K562 (cell line): ENCODE data around the gene DPP9. TPM values are rescaled to one million over a fixed set of nuclear protein-coding genes. Genes with fewer than 3 reads are reported as not detected.

ENCODE experiments used
- BCL6 ChIP-seq: fragments of 250-450 bp; sonication (Bioruptor Pico); IDR thresholded peaks from 2 replicates; pipeline ENCODE4 v1.4.0; 2020
- BMI1 ChIP-seq: fragments of 150-350 bp; IDR thresholded peaks from 2 replicates; pipeline ENCODE4 v1.6.1; 2014; ENCODE audit warnings: low read length
- DLX4 ChIP-seq: fragments of 250-450 bp; sonication (Bioruptor Pico); IDR thresholded peaks from 2 replicates; pipeline ENCODE4 v1.6.1; 2021; ENCODE audit warnings: mild to moderate bottlenecking
- FOXJ3 ChIP-seq: sonication (generic); formaldehyde crosslinking; IDR thresholded peaks from 2 replicates; pipeline ENCODE4 v1.4.0; 2020; ENCODE audit warnings: mild to moderate bottlenecking, missing genetic modification reagents
- MAFG ChIP-seq: fragments of 450-650 bp; conservative IDR thresholded peaks from 2 replicates; pipeline ENCODE4 v1.6.1; 2016; ENCODE audit warnings: missing genetic modification characterization, missing compliant biosample characterization
- NCOA1 ChIP-seq: fragments of 450-650 bp; IDR thresholded peaks from 2 replicates; pipeline ENCODE4 v1.6.1; 2016; ENCODE audit warnings: low read depth
- NFIX ChIP-seq: fragments of 250-450 bp; sonication (Bioruptor Pico); IDR thresholded peaks from 2 replicates; pipeline ENCODE4 v1.4.0; 2020; ENCODE audit warnings: low read depth, mild to moderate bottlenecking, moderate library complexity
- PYGO2 ChIP-seq: fragments of 450-650 bp; IDR thresholded peaks from 2 replicates; pipeline ENCODE4 v1.6.1; 2016; ENCODE audit warnings: mild to moderate bottlenecking, missing genetic modification characterization, moderate library complexity, missing compliant biosample characterization
- RBM39 ChIP-seq: fragments of 200-400 bp; formaldehyde crosslinking; optimal IDR thresholded peaks from 2 replicates; pipeline ENCODE3; 2018; ENCODE audit warnings: low read depth, low read length
- SNIP1 ChIP-seq: fragments of 450-650 bp; IDR thresholded peaks from 2 replicates; pipeline ENCODE4 v1.7.1; 2017; ENCODE audit warnings: low read depth, mild to moderate bottlenecking
- ZNF143 ChIP-seq: sonication (generic); formaldehyde crosslinking; IDR thresholded peaks from 2 replicates; pipeline ENCODE4 v1.9.0; 2022; ENCODE audit warnings: mild to moderate bottlenecking, missing genetic modification reagents
- ZNF23 ChIP-seq: fragments of 250-450 bp; sonication (Bioruptor Pico); IDR thresholded peaks from 2 replicates; pipeline ENCODE4 v1.4.0; 2020; ENCODE audit warnings: mild to moderate bottlenecking
- ZNF398 ChIP-seq: fragments of 250-450 bp; sonication (Bioruptor Pico); IDR thresholded peaks from 2 replicates; pipeline ENCODE4 v1.8.0; 2021; ENCODE audit warnings: moderate library complexity, mild to moderate bottlenecking, inconsistent platforms
- ZNF57 ChIP-seq: fragments of 450-650 bp; formaldehyde crosslinking; IDR thresholded peaks from 2 replicates; pipeline ENCODE4 v1.4.0; 2020; ENCODE audit warnings: mild to moderate bottlenecking, moderate library complexity
- ZNF830 ChIP-seq: fragments of 250-450 bp; sonication (Bioruptor Pico); IDR thresholded peaks from 2 replicates; pipeline ENCODE4 v1.5.0; 2021; ENCODE audit warnings: mild to moderate bottlenecking
- polyA plus RNA-seq, 8 experiments: library from polyadenylated mRNA; depleted of rRNA in 4 of 8; stranded (reverse) in 5 of 8; unstranded in 3 of 8; fragments of >200 nt; fragmentation: Nextera tagmentation in 2 of 8; fragmentation: Illumina TruSeq in 1 of 8; extraction: Ambion mirVana in 2 of 8; extraction: Trizol in 1 of 8; gene quantifications; 2 replicates each; pipeline versions ENCODE4 v1.2.1 to v1.2.3, GENCODE V29; 2011 to 2014; ENCODE audit warnings: inconsistent platforms in 1 of 8, missing spikeins in 1 of 8
- total RNA-seq, 7 experiments: library from RNA; depleted of rRNA in 6 of 7; stranded (reverse); fragments of >200 nt in 6 of 7; fragmentation: Illumina TruSeq in 2 of 7; extraction: Trizol in 2 of 7; gene quantifications; 2 replicates each; pipeline versions ENCODE4 v1.2.1 to v1.2.3, GENCODE V29; 2011 to 2021; ENCODE audit warnings: low replicate concordance in 1 of 7
- TF ChIP-seq, protein P1 (sequence below): sonication (generic); formaldehyde crosslinking; IDR thresholded peaks from 2 replicates; pipeline ENCODE4 v1.8.0; 2022; ENCODE audit warnings: mild to moderate bottlenecking, missing genetic modification reagents
- TF ChIP-seq, protein P2 (sequence below): fragments of 250-450 bp; sonication (Bioruptor Pico); IDR thresholded peaks from 2 replicates; pipeline ENCODE4 v1.8.0; 2022; ENCODE audit warnings: moderate library complexity, mild to moderate bottlenecking, inconsistent platforms
- TF ChIP-seq, protein P3 (sequence below): sonication (generic); formaldehyde crosslinking; IDR thresholded peaks from 2 replicates; pipeline ENCODE4 v1.8.1; 2023; ENCODE audit warnings: mild to moderate bottlenecking, missing genetic modification reagents, moderate library complexity
- TF ChIP-seq, protein P4 (sequence below): fragments of 250-450 bp; sonication (Bioruptor Pico); IDR thresholded peaks from 2 replicates; pipeline ENCODE4 v1.8.0; 2022; ENCODE audit warnings: inconsistent platforms, mild to moderate bottlenecking, moderate library complexity, borderline replicate concordance

The DPP9 gene
- total and polyA plus RNA-seq, 9 of the 15 experiments (the other 6 are each of a cell fraction or from before 2014, with no cell fraction given) = 0.90 to 66.7 (median 24.5) TPM

GRCh38 chr19:4633140-4633967 lies 90.3 kb downstream of the DPP9 start (continued):
- no peak for TF ChIP-seq FOXJ3 (CRISPR knock-in tag)
- TF ChIP-seq ZNF830 = peak; percentile 75; the same call in 1 of the 2 replicates
- TF ChIP-seq MAFG (tag) = no peak
- no peak for TF ChIP-seq ZNF23 (CRISPR knock-in tag)
- TF ChIP-seq, protein P1, sequence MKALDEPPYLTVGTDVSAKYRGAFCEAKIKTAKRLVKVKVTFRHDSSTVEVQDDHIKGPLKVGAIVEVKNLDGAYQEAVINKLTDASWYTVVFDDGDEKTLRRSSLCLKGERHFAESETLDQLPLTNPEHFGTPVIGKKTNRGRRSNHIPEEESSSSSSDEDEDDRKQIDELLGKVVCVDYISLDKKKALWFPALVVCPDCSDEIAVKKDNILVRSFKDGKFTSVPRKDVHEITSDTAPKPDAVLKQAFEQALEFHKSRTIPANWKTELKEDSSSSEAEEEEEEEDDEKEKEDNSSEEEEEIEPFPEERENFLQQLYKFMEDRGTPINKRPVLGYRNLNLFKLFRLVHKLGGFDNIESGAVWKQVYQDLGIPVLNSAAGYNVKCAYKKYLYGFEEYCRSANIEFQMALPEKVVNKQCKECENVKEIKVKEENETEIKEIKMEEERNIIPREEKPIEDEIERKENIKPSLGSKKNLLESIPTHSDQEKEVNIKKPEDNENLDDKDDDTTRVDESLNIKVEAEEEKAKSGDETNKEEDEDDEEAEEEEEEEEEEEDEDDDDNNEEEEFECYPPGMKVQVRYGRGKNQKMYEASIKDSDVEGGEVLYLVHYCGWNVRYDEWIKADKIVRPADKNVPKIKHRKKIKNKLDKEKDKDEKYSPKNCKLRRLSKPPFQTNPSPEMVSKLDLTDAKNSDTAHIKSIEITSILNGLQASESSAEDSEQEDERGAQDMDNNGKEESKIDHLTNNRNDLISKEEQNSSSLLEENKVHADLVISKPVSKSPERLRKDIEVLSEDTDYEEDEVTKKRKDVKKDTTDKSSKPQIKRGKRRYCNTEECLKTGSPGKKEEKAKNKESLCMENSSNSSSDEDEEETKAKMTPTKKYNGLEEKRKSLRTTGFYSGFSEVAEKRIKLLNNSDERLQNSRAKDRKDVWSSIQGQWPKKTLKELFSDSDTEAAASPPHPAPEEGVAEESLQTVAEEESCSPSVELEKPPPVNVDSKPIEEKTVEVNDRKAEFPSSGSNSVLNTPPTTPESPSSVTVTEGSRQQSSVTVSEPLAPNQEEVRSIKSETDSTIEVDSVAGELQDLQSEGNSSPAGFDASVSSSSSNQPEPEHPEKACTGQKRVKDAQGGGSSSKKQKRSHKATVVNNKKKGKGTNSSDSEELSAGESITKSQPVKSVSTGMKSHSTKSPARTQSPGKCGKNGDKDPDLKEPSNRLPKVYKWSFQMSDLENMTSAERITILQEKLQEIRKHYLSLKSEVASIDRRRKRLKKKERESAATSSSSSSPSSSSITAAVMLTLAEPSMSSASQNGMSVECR (CRISPR knock-in tag) = peak; percentile 67
- TF ChIP-seq, protein P2, sequence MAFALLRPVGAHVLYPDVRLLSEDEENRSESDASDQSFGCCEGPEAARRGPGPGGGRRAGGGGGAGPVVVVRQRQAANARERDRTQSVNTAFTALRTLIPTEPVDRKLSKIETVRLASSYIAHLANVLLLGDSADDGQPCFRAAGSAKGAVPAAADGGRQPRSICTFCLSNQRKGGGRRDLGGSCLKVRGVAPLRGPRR = no peak
- TF ChIP-seq BMI1 = no peak
- TF ChIP-seq, protein P3, sequence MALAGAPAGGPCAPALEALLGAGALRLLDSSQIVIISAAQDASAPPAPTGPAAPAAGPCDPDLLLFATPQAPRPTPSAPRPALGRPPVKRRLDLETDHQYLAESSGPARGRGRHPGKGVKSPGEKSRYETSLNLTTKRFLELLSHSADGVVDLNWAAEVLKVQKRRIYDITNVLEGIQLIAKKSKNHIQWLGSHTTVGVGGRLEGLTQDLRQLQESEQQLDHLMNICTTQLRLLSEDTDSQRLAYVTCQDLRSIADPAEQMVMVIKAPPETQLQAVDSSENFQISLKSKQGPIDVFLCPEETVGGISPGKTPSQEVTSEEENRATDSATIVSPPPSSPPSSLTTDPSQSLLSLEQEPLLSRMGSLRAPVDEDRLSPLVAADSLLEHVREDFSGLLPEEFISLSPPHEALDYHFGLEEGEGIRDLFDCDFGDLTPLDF (CRISPR knock-in tag) = no peak
- no peak for TF ChIP-seq ZNF398 (CRISPR knock-in tag)
- no peak for TF ChIP-seq NFIX (CRISPR knock-in tag)
- 0 out of 2 replicates have a peak, but pooled peaks have one; percentile 54 for TF ChIP-seq ZNF57 (CRISPR knock-in tag)
- TF ChIP-seq SNIP1 = no peak
- TF ChIP-seq PYGO2 (tag) = no peak
- TF ChIP-seq ZNF143 (CRISPR knock-in tag) = no peak
- no peak for TF ChIP-seq RBM39
- TF ChIP-seq, protein P4, sequence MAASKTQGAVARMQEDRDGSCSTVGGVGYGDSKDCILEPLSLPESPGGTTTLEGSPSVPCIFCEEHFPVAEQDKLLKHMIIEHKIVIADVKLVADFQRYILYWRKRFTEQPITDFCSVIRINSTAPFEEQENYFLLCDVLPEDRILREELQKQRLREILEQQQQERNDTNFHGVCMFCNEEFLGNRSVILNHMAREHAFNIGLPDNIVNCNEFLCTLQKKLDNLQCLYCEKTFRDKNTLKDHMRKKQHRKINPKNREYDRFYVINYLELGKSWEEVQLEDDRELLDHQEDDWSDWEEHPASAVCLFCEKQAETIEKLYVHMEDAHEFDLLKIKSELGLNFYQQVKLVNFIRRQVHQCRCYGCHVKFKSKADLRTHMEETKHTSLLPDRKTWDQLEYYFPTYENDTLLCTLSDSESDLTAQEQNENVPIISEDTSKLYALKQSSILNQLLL = no peak
- TF ChIP-seq NCOA1 = no peak; the same call in 1 of the 2 replicates
- TF ChIP-seq DLX4 (CRISPR knock-in tag) = no peak
- TF ChIP-seq BCL6 (CRISPR knock-in tag) = no peak
